TTC549 (cell line): ENCODE results near the gene RAB40AL.

Experiments
- FAIRE-seq: peaks from 2 replicates; lab custom pipeline; 2012; peaks lifted over from hg19 to GRCh38; lab: Jason Lieb, UNC

The RAB40AL gene

DNA sequence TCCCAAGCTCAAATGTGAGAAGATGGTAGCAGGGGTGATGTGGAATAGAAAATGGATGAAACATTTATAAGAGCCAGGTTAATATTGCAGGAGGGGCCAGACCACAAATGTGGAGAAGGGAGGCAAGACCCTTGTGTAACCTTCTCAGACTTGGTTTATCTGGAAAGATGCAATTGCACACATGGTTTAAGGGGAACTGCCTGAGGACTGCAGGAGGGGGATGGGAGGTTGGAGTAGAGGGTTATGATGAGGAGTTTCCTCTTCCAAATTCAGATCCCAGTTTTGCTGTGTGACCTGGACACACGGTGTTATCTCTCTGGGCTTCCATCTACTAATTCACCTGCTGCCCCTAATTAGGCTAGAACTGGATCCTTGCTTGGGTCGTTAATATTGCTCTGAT is 46.1 kb downstream of the RAB40AL start:
- FAIRE-seq, result no peak

DNA sequence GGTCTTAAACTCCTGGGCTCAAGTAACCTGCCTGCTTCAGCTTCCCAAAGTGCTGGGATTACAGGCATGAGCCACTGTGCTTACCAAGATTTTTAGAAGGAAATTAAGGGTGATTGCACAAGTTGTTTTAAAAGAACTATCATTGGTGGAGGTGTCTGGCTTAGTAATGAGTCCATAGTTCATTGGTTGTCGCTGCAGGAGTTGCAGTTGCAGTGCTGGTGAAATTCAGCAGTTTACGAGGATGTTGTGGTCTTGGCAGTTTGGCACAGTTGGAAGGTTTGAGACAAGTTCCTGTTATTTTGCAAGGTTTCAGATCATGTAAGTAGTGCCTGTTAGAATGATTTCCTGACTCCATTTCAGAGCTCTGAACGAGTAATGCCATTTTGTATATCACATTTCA is 48.1 kb downstream of the RAB40AL start:
- no peak for FAIRE-seq
